Epidermal melanocyte (primary cell): ENCODE results near the gene NABP2.
"Not testable (repeated sequence)": the region's sequence is repeated elsewhere in the genome, so short reads cannot be mapped to it uniquely, and the experiment has no call there.

Experiments
- DNase-seq: peaks from one replicate; pipeline ENCODE4 v3.0.0; 2011; ENCODE audit warnings: low spot score; ENCODE audit not compliant: insufficient read length

NABP2 gene

DNA sequence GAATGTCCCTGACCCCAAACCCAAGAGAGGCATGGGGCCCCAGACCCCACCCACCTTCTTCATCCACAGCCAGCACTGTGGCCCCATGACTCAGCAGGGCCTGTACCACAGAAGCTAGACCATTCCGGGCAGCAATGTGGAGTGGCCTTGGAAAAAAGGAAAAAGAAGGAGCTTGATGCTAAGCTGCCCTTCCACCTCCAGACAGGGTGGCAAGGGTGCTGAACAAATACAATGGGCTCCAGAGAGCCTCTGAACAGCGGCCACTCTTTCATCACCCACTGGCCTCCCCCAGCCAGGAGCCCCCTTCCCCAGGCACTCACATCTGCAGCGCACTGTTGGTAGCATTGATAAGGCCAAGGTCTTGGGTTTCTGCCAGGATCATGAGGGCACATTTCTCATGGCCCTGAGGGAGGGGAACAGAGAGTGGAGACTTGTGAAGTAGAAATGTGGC is 19.6 kb downstream of the NABP2 start:
- DNase-seq, result peak; percentile 81

DNA sequence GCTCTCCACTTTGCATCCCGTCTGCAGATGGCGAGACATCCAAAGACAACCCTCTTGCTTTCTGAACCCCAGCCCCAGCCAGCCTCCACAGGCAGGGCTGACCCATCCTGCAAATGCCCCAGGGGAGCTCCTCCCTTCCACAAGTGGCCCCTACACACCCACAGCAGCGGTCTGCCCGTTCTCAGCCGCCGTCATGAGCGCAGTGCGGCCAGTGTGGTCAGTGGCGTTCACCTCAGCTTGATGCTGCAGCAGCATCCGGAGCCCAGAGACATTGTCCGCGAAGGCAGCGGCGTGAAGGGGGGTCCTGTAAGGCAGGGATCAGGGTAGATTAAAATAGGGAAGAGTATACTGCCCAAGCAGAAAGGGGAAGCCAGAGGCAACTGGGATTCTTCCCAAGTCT is 20.4 kb downstream of the NABP2 start:
- no peak for DNase-seq

DNA sequence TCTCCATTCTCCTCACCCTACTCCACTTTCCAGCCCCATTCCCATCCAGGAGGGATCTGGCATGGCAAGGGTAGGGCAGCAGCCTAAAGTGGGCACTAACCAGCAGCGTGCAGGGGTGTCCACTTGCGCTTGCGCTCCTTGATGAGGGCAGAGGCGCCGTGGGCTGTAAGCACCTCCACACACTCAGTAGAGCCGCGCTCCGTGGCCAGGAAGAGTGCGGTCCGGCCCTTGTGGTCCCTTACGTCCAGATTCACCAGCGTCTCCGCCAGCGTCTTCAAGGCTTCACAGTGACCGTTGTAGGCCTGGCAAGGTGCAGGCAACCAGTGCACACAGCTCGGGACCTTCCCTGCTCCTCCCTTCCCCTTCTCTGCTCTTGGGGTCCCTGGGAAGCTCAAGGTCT is 23.8 kb downstream of the NABP2 start:
- no peak for DNase-seq

DNA sequence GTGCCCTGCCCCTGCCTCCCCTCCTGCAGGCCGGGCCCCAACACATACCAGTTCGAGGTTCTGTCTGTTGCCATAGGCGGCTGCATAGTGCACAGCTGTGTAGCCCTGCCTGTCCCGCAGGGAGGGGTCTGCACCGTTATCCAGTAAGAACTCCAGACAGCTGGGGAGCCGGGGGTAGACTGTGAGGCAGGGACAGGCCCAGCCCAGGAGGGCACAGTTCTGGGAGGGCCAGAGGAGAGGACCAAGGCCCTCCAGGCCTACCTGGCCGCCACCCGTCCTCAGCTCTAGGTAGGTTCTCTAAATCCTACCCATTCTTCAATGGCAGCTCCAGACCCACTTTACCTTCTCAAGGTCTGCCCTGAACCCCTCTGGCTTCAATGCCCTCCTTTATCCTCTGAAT is 24.6 kb downstream of the NABP2 start:
- no peak for DNase-seq

DNA sequence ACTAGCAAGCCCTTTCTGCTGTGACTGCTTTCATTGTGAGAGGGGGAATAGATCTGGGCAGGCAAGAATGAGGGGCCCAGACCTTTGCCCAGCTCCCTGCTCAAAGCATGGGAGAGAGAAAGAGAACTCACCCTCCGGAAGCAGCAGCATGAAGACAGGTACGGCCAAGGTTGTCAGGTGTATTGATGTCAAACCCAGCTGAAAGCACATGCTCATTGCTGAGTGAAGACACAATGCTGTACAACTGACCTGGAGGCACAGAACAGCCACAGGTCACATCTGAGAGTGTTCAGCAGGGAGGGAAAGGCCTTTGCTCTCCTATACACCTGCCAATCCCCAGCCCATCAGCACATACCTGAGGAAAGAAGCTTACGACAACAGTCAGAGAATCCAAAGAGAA is 28.5 kb downstream of the NABP2 start:
- no peak for DNase-seq

DNA sequence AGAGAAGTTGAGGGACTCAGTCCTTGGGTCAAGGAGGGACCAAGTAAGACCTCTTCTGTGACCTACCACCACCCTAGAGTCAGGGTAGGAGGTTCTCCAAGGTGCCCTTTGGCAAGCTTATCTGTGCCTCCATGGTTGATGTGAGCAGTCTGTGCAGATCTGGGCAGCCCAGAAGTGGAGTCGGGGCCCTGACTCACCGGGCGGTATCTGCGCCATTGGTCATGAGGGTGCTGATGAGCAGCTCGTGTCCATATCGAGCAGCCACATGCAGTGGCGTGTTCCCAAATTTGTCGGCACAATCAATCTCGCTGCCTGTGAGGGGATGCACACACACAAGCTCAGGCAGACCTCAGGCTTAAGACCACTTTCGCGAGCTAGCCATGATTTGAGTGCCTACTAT is 28.9 kb downstream of the NABP2 start:
- no peak for DNase-seq

DNA sequence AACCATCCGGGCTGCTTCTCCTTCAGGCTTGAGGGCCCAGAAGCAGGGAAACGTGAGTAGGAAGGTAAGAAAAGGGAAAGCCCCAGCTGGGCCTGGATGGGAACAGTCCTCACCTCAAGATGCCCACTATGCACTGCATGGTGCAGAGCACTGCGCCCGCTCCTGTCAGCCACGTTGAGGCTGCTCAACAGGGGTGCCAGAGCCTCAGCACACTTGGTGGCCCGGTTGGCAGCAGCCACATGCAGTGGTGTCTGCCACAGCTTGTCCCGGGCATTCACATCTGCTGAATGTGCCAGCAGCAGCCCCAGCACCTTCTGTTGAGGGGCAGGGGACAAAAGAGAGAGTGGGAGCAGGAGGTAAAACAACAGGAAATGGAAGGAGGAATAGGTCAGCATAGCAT is 31.5 kb downstream of the NABP2 start:
- no peak for DNase-seq

DNA sequence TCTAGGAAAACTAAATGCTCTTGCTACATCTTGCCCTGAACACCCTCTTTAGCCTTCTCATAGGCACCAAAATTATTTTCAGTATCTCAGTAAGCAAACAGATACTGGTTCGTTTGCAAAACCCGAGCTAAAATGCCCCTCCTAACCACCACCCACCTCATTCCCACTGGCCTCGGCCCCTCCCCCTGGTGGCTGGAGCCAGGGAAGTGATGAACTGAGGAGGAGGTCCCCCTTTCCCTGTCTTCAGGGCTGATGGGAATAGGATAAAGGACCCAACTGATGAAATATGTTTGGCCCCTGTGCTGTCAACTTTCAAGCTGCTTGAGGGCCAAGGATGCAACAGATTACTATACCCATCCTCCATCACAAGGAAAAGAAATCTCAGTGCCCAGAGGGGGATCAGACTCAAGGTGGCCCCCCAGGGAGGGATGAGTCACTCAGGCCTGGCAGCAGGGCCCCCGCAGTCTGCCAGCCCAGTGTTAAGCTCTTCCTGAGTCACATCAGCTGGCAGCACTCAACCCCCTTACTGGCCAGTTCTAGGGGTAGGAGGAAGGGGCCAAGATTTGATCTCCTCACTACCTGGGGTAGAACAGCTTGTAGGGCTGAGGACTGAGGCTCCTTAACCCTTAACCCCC is 32.3 kb downstream of the NABP2 start:
- DNase-seq, result no peak

DNA sequence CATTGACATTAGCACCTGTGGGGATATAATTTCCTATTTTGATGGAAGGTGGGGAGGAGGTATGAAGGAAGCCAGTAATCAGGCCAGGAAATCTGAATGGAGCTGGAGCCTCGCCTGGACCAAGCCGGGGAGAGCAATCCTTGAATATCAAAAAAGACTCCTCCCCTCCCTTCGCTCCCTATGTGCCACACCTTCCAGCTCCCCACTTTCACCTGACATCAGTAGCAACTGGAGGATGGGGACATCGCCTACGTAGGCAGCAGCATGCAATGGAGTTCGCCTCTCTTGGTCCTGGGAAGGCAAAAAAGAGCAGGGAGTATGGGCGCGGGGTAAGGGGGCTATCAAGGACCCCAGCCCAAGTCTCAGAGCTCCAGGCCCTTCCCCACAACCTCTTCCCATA is 32.9 kb downstream of the NABP2 start:
- no peak for DNase-seq

DNA sequence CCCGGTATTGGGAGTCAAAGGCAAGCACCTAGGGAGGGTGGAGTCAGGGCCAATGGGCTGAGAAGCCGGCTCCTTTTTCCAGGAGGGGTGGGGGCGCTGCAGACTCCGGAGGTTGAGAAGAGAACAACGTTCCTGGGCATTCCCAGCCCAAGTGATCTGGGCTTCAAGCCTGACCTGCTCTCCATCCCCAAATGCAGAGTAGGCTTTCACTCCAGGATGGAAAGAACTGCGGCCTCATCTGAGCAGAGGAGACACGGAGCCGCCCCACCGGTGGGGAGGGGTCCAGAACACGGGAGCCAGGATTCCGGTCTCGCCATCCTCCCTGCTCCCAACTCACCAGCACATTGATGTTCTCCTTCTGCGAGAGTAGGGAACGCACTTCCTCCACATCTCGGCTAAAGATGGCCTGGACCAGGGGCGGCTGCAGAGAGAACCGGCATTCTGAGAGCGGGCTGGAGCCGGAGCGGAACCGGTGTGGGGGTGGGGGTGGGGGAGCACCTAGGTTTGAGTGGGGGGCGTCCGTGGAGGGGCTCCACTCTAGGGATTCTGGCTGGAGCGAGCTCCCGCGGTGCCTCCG is 33.4 kb downstream of the NABP2 start:
- no peak for DNase-seq

DNA sequence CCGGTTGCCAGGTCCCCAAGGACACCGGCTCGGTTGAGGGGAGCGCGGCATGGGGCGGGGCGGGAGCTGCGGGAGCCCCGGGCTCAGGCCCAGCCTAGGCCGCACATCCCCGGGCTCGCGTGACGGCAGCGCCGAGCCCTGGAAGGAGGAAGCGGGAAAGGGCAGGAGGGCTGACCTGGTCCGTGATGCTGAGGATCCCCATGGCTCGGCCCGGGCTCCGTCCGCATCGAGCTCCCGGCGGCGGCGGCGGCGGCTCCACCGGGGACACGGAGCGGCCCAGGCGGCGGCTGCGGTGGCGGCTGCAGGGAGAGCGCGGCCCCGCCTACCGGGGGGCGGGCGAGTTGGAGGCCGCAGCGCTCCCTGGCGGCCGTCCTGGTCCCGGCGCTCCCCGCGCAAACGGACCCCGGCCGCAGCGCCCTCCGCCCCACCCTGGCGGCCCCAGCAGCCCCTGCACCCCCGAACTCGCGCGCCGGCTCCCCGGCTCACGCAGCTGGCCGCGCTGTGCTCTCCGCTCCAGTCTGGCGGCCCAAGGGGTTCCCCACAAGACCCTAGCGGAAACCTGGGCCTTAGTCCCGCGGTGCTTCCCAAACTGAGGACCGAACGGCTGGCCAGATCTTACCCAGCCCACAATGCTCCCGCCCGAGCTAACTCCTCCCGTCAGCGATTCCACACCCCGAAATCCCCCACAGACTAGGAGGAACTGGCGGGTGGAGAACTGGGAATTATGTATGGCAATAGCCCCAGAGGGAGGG is 34.1 kb downstream of the NABP2 start, which contains the start of gene ANKRD52:
Gene ANKRD52, minus strand, starts transcription at position 317 of the 752 bp plus-strand sequence. Its CDS starts 115 bp downstream, at position 202.
- DNase-seq, result peak; percentile 81

DNA sequence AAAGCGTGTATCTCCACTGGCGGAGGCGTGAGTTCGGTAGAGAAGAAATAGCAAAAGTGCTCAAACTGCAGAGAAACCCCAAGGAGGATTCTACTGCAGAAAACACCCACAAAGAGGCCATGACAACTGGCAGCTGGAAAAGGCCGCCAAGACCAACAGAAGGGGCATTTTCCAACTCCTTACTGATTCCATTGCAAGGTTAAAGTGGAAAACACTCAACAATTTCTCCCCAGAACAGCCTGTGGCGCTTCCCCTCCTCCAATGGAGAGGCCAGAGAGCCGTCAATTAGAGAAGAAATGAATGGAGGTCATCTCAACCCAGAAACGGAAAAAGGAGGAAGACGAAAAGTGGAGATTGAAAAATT is 34.7 kb downstream of the NABP2 start:
- no peak for DNase-seq

DNA sequence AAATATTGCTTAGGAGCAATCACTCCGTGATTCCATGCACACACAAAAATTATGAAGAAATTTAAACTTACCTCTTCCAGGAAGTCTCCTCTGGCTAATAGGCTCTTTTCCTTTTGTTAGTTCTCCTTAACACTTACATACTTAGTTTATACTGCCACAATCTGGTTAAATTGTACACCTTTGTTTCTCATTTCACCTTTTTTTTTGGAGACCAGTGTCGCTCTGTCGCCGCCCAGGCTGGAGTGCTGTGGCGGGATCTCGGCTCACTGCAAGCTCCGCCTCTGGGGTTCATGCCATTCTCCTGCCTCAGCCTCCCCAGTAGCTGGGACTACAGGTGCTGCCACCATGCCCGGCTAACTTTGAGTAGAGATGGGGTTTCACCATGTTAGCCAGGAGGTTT is 36.2 kb downstream of the NABP2 start:
- no peak for DNase-seq

DNA sequence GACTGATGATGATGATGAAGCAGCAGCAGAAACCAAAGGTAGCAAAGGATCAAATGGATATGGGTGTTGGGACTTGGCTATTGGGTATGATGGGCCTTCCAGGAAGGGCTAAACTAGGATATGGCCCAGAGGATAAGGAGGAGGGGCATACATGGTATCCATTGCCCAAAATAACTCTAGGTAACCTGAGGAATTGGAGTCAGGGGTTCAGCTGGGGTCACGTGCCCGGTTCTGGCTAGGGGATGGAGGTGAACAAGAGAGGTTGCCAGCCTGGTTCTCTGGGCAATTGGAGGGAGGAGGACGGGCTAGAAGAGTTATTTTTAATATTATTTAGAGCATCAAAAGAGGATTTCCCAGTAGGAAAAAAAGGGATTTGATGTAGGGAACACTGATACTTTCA is 36.8 kb downstream of the NABP2 start:
- no peak for DNase-seq

DNA sequence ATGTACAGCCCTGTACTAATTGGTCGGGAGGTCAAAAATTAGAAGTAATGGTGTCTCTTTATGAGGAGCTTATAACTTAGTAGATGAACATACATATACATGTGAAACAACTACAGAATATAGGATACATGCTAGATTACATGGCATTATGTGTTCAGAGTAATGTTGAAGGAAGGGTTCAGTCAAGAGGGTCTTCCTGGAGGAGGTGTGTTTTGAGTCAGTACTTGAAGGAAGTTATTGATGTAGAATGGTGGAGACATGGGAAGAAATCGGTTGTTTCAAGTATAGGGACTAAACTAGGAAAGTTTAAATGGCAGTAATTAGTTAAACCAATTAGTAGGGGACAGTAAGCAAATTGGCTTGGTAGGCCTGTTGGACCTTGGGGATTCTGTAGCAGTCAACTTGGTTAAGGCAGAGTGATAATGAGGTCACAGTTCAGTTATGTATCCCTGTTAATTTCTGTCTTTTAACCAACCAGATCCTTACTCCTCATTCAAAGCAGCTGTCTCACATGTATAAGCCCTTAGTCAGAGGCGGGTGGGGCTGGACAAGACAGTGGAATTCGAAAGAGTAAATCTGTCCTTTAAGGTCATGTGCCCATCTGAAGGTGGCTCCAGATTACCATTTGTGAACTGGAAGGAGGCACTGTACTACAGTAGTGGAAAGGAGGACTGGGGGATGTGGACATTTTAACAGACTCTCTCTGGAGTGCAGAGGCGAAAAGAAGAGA is 37.5 kb downstream of the NABP2 start:
- no peak for DNase-seq

DNA sequence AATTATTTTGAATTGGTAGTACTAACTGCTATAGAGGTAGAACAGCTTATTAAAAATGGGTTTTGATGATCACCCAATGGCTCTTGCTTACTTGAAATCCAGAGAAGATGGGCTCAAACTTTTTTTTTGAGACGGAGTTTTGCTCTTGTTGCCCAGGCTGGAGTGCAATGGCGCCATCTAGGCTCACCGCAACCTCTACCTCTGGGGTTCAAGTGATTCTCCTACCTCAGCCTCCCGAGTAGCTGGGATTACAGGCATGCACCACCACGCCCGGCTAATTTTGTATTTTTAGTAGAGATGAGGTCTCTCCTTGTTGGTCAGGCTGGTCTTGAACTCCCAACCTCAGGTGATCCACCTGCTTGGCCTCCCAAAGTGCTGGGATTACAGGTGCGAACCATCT is 38.8 kb downstream of the NABP2 start:
- not testable (repeated sequence) for DNase-seq

DNA sequence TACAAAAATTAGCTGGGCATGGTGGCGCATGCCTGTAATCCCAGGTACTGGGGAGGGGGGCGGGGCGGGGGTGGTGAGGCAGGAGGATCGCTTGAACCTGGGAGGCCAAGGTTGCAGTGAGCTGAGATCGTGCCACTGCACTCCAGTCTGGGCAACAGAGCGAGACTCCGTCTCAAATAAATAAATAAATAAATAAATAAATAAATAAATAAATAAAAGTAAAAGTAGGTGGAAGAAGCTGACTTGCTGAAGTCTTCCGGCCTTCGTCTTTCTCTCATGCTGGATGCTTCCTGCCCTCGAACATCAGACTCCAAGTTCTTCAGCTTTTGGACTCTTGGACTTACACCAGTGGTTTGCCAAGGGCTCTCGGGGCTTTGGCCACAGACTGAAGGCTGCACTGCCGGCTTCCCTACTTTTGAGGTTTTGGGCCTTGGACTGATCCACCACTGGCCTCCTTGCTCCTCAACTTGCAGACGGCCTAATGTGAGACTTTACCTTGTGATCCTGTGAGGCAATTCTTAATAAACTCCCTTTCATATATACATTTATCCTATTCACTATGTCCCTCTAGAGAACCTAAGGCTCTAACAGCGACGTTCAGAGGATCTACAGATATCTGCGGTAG is 42.0 kb downstream of the NABP2 start:
- not testable (repeated sequence) for DNase-seq

DNA sequence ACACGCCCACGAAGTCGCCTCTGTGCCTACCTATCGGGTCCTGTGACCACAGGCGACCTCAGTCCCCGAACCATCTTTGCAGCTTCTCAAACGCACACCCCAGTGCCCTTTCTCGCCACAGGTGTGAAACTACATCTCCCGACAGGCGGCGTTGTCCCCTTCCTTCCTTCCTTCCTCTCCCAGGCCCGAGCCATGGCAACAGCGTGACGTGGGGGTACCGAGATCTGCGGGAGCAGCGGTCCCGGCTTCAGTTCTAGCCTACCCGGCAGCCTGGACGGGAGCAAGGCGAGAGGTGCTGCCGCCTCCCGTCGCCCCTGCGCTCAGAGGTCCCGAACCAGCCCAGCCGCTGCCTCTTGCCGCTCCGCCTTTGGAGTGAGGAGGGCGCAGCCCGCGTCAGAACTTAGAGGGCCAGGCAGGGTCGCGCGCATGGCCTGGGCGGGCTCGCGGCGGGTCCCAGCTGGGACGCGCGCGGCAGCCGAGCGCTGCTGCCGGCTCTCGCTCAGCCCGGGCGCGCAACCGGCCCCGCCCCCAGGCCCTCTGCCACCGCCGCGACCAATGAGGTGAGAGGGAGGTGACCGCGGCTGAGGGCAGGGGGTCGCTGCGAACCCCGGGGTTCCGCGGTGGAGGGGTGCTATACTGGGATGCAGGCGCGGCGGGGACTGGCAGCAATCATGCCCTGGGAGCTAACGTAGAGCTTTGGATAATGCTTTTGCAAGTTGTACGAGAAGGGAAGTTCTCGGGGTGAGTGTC is 42.7 kb downstream of the NABP2 start, which contains the start of gene COQ10A:
Gene COQ10A, plus strand, starts transcription at position 250 of the 750 bp plus-strand sequence. Its CDS starts 177 bp downstream, at position 427.
- DNase-seq, result peak; percentile 91

DNA sequence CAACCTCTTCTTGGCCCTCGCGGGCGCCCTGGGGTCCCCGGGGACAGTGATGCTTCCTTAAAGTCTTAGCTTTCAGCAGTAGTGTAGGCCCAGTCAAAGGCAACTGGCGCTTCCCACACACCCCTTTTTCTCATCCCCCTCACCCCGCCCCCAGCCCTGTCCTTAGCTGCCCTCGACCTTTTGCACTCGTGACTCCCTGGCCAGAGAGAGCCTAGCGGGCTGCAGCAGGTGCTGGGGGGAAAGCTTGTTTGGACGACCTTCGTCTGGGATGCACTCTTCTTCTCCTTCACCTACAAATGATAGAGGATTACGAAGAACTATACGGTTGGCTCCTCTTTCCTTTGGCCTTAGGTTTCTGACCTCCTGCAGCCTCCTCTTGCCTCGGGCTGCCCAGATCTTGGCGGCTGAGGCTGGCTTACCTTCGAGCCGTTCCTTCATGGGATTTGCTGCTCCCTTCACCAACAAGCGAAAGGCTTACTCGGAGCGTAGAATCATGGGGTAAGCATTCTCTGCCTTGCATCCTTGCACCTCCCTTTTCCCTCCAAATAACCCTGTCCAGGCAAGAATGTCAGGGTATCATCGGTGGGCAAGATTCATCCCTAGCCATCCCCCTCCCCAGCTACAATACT is 43.4 kb downstream of the NABP2 start:
- no peak for DNase-seq

DNA sequence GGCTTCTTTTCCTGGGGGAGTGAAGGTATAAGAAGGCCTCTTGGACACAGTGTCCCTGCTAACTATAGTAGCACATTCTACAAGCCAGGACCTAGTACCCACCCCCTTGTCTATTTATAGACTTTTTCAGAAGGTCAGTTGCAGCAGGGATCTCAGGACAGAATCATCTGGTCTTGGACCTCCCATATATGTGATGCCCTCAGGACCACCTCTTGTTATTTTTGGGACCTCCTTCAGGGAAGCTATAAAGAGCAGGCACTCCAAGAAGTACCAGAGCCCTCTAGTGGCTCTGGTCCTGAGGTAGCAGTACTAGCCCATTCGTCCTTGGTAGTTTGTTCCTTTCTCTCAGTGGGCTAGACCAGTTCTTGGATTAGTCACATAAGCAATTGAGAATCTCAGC is 46.9 kb downstream of the NABP2 start:
- no peak for DNase-seq
